GM10266 (cell line): ENCODE data around the gene ARMC5.
"Not testable (repeated sequence)": the region's sequence is repeated elsewhere in the genome, so short reads cannot be mapped to it uniquely, and the experiment has no call there.

Experiments
- DNase-seq: peaks from one replicate; pipeline ENCODE4 v3.0.0; 2012; ENCODE audit errors: extremely low spot score
- TF ChIP-seq, protein P1 (sequence below): IDR thresholded peaks from 2 replicates; pipeline ENCODE4 v1.5.1; 2012; ENCODE audit warnings: mild to moderate bottlenecking, low read depth; ENCODE audit not compliant: control insufficient read depth, insufficient read depth; ENCODE audit errors: missing control alignments

Gene ARMC5

DNA sequence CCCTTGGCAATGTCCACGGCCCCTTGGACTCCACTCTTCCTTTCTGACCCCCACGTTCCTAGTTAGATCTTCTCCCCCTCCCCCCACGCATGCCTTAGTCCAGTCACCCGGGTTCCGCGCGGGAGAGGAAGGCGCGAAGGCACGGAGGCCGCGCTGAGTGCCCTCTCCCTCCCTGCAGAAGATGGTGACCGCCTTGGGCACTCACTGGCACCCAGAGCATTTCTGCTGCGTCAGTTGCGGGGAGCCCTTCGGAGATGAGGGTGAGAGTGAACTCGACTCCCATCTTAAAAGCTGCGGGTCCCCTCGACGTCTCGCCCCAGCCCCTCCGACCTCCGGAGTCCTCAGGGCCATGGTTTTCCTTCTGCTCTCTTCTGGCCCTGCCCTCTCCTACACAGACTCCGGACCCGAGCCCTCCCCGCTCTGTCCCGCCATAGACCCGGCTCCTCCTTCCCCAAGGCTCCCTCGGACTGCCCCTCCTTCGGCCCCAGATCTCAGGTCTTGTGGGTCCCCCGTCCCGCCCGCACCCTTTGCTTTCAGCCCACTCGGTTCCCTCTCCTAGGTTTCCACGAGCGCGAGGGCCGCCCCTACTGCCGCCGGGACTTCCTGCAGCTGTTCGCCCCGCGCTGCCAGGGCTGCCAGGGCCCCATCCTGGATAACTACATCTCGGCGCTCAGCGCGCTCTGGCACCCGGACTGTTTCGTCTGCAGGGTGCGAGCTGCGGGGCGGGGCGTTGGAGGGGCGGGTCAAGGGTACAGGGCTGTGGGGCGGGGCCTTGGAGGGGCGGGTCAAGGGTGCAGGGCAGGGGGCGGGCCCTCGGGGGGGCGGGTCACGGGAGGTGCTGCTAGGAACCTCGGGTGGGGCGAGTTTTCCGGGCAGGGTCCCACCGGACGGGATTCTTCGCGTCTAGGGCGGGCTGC lies 17.3 kb downstream of the ARMC5 start:
- TF ChIP-seq, protein P1, sequence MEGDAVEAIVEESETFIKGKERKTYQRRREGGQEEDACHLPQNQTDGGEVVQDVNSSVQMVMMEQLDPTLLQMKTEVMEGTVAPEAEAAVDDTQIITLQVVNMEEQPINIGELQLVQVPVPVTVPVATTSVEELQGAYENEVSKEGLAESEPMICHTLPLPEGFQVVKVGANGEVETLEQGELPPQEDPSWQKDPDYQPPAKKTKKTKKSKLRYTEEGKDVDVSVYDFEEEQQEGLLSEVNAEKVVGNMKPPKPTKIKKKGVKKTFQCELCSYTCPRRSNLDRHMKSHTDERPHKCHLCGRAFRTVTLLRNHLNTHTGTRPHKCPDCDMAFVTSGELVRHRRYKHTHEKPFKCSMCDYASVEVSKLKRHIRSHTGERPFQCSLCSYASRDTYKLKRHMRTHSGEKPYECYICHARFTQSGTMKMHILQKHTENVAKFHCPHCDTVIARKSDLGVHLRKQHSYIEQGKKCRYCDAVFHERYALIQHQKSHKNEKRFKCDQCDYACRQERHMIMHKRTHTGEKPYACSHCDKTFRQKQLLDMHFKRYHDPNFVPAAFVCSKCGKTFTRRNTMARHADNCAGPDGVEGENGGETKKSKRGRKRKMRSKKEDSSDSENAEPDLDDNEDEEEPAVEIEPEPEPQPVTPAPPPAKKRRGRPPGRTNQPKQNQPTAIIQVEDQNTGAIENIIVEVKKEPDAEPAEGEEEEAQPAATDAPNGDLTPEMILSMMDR = no peak
- peak; percentile 94 for DNase-seq

DNA sequence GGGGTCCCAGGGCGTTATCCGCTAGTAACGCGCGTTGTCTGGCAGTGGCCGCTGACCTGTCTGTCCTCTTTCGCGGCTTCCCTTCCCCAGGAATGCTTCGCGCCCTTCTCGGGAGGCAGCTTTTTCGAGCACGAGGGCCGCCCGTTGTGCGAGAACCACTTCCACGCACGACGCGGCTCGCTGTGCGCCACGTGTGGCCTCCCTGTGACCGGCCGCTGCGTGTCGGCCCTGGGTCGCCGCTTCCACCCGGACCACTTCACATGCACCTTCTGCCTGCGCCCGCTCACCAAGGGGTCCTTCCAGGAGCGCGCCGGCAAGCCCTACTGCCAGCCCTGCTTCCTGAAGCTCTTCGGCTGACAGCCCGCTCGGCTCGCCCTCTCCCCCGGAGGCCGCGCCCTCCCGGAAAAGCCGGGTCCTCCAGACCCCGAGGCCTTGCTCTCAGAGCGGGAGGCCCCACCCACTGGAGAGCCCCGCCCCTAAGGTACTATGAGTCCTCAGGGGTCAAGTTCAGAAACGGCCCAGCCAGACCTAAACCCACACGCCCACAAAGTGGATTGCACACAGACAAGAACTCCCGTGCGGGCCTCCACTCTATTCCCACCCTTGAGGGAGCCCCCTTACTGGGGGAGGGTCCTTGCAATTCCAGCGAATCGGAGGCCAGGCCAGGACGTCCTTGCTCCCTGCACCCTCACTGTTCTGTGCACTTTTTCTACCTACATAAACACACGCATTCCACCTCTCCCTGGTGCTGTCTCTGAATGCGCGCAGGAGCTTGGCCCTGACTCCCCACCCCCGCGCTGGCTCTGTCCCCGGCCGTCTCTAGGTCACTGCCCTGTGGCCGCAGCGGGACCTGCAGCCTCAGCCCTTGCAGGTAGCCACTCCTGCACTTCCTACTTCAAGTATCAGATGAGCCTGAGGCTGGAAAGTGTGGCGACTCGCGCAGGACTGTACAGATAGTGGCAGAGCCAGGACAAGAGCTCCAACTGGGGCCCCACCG lies 18.2 kb downstream of the ARMC5 start:
- peak; percentile 68 for DNase-seq
- TF ChIP-seq, protein P1 = no peak

DNA sequence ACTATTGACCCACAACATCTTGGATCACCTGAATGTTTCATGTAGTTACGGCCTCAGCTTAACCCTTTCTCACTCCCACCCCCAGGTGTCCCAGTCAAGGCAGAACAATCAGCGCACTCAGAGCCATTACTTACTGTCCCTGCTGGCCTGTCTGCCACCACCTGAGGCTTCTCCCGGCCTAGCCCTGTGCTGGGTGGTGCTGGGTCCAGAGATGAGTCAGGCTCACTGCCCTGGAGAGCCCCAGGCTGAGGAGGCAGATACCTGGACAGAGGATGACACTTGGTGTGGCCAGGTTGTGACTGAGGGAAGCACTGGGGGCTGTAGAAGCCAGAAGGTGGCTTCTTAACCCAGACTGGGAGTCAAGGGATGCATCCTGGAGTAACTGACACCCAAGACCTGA lies 19.7 kb downstream of the ARMC5 start:
- TF ChIP-seq, protein P1 = no peak
- no peak for DNase-seq

DNA sequence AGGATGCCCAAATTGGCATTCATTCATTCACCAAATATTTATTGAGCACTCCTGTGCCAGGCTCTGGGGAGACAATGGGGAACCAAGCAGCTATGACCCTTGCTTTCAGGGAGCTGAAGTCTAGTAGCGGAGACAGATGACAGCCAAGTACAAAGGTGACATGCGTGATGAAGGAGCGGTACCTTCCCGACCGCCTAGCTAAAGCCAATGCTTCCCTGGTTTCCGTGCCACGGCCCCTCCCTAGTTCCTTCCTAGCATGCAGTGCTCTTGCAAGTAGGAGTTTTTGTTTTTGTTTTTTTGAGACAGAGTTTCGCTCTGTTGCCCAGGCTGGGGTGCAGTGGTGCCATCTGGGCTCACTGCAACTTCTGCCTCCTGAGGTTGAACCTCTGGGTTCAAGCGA lies 20.4 kb downstream of the ARMC5 start:
- DNase-seq = no peak
- TF ChIP-seq, protein P1 = no peak

DNA sequence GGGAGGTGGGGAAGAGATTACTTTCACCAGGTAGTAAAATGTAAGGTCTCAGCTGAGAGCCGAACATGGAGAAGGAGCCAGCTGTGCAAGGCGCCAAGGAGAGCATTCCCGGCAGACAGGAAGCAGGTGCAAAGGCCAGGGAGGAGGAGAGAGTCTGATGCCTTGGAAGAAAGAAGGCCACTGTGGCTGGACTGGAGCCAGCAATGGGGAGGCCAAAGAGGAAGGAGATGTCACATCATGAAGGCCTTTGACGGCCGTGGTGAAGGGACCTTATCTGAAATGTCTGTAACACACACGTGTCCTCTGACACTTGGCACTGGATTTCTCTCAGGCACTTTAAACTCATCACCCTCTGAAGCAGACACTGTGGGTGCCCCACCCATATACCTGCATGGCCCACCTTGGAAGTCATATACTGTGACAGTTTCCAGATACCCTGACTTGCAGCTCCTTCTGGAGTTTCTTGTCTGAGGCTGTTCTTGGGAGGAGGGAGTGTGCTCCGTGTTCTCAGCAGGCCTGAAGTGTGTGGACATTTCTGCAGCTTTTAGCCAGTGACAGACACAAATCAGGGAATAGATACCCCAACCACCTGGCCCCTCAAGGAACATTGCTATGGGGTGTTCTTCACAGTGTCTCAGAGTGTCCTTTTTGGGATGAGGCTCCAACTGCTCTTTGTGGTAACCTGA lies 21.7 kb downstream of the ARMC5 start:
- TF ChIP-seq, protein P1 = no peak
- no peak for DNase-seq

DNA sequence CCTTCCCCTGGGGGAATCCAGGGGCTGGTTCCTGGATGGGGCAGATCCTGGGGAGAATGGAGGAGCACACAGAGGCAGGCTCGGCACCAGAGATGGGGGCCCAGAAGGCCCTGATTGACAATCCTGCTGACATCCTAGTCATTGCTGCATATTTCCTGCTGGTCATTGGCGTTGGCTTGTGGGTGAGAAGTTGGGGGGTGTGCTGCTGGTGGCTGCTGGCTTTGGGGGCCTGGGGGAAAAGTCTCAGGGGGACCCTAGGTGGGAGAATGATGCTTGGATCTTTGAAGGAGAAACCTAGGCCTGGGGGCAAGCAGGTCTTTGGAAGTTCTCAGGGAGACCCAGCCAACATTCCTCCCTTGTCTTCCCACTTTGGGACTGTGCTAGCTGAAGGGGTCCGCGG lies 23.8 kb downstream of the ARMC5 start, which contains the start of gene SLC5A2:
Gene SLC5A2 (plus strand): TSS at position 43 of the 400 bp plus-strand sequence. CDS start 14 bp downstream, at position 57.
- DNase-seq = no peak
- TF ChIP-seq, protein P1 = no peak

DNA sequence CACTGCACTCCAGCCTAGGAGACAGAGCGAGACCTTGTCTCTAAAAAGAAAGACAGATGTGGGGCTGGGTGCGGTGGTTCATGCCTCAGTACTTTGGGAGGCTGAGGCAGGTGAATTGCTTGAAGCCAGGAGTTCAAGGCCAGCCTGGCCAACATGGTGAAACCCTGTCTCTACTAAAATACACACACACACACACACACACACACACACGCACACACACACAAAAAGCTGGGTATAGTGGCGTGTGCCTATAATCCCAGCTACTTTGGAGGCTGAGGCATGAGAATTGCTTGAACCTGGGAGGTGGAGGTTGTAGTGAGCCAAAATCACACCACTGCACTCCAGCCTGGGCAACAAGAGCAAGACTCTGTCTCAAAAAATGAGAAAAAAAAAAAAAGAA lies 24.7 kb downstream of the ARMC5 start:
- not testable (repeated sequence) for DNase-seq
